PC-3 (cell line): Measurements from ENCODE around the gene NOSIP. TPM values are rescaled to one million over a fixed set of nuclear protein-coding genes. Genes with fewer than 3 reads are reported as not detected.

Experiments used
- ATAC-seq: fragments of 200-7000 bp; cut with Tn5 transposase; 2 replicates; pipeline ENCODE4 v1.9.1; 2020; ENCODE audit warnings: mild to moderate bottlenecking, moderate library complexity
- BruUV-seq: library from RNA; stranded (reverse); fragments of 400-500 nt; replicated peaks from 2 replicates; lab custom pipeline; 2021; lab: Mats Ljungman, UMichigan
- CTCF ChIA-PET: fragments of 300-600 bp; sonication (Branson Sonifier 250); formaldehyde crosslinking; loops from one replicate; lab custom pipeline; 2022; ENCODE audit warnings: antibody characterized with exemption; lab: Charles Lee
- POLR2A ChIA-PET: fragments of 300-600 bp; sonication (Branson Sonifier 250); formaldehyde crosslinking; loops from one replicate; lab custom pipeline; 2022; ENCODE audit warnings: antibody characterized with exemption; ENCODE audit not compliant: unreplicated experiment; lab: Charles Lee
- DNase-seq: peaks from one replicate; pipeline ENCODE4 v3.0.0-alpha.2; 2015
- H2AFZ ChIP-seq: fragments of 300-600 bp; sonication (generic); 2 replicates; pipeline ENCODE4 v1.6.0; 2016; ENCODE audit warnings: antibody characterized with exemption, low read length
- H3F3A ChIP-seq: fragments of 300-600 bp; sonication (generic); one replicate; pipeline ENCODE4 v1.6.0; 2017; ENCODE audit warnings: antibody characterized with exemption, low read length, control low read depth, mild to moderate bottlenecking; ENCODE audit not compliant: unreplicated experiment
- H3K27ac ChIP-seq: fragments of 300-600 bp; sonication (generic); 2 replicates; pipeline ENCODE4 v1.5.1; 2016; ENCODE audit warnings: mild to moderate bottlenecking, low read length
- H3K27me3 ChIP-seq: fragments of 300-600 bp; sonication (generic); 2 replicates; pipeline ENCODE4 v1.6.1; 2016; ENCODE audit warnings: low read length, mixed read lengths
- H3K36me3 ChIP-seq: fragments of 300-600 bp; sonication (generic); 2 replicates; pipeline ENCODE4 v1.6.1; 2016; ENCODE audit warnings: low read depth, mixed run types, low read length, mixed read lengths
- H3K4me1 ChIP-seq: fragments of 300-600 bp; sonication (generic); 2 replicates; pipeline ENCODE4 v1.5.1; 2016; ENCODE audit warnings: low read length; ENCODE audit not compliant: insufficient read depth
- H3K4me2 ChIP-seq: fragments of 300-600 bp; sonication (generic); 2 replicates; pipeline ENCODE4 v1.6.0; 2016; ENCODE audit warnings: low read length
- H3K4me3 ChIP-seq: fragments of 300-600 bp; sonication (generic); 2 replicates; pipeline ENCODE4 v1.5.1; 2016; ENCODE audit warnings: mild to moderate bottlenecking, low read length, mixed read lengths
- H3K79me2 ChIP-seq: fragments of 300-600 bp; sonication (generic); 2 replicates; pipeline ENCODE4 v1.6.1; 2017; ENCODE audit warnings: low read length, mixed read lengths
- H3K9ac ChIP-seq: fragments of 300-600 bp; sonication (generic); 2 replicates; pipeline ENCODE4 v1.6.0; 2016; ENCODE audit warnings: mild to moderate bottlenecking, low read length
- H3K9me2 ChIP-seq: fragments of 300-600 bp; sonication (generic); replicated peaks from 2 replicates; pipeline ENCODE4 v1.6.1; 2016; ENCODE audit warnings: mixed run types, low read length, mixed read lengths
- H3K9me3 ChIP-seq: fragments of 300-600 bp; sonication (generic); 2 replicates; pipeline ENCODE4 v1.6.1; 2016; ENCODE audit warnings: low read length, mixed read lengths
- H4K20me1 ChIP-seq: fragments of 300-600 bp; sonication (generic); 2 replicates; pipeline ENCODE4 v1.6.1; 2016; ENCODE audit warnings: low read length, mixed read lengths
- EZH2 ChIP-seq: fragments of 300-600 bp; sonication (generic); IDR thresholded peaks from one replicate; pipeline ENCODE4 v1.6.1; 2017; ENCODE audit warnings: antibody characterized with exemption, mild to moderate bottlenecking, low read length; ENCODE audit not compliant: unreplicated experiment
- EZH2phosphoT487 ChIP-seq: fragments of 300-600 bp; sonication (generic); IDR thresholded peaks from 2 replicates; pipeline ENCODE4 v1.6.1; 2018; ENCODE audit warnings: mild to moderate bottlenecking, antibody characterized with exemption, low read length, borderline replicate concordance
- intact Hi-C: fragments of 100-400 bp; cut with micrococcal nuclease; formaldehyde crosslinking; loops from 2 replicates; pipeline ENCODE4 v1.9.0; 2023
- total RNA-seq: library from RNA; depleted of rRNA; stranded (reverse); fragments of >200 nt; gene quantifications from 2 replicates; pipeline ENCODE4 v1.2.3, GENCODE V29; 2014
- TF ChIP-seq, protein P1 (sequence below): fragments of 300-600 bp; sonication (generic); conservative IDR thresholded peaks from 2 replicates; pipeline ENCODE4 v1.5.1; 2017; ENCODE audit warnings: antibody characterized with exemption, low read depth, mild to moderate bottlenecking, low read length

Gene NOSIP
- total RNA-seq, 1 experiment from 2014 or later = 195 TPM

GRCh38 chr19:49595819-49596404 is 15.6 kb upstream of the NOSIP start:
- BruUV-seq = TSS peak; percentile 7

GRCh38 chr19:49594993-49595818 is 14.8 kb upstream of the NOSIP start:
- H3K79me2 ChIP-seq = peaks cover 71% of the 10 kb centered on the region
- H3K4me3 ChIP-seq = no peak overlapping the region
- intact Hi-C loops = no loop called here
- H3F3A ChIP-seq = no peaks in the 10 kb centered on the region
- POLR2A ChIA-PET = no interaction called here
- H4K20me1 ChIP-seq = peaks cover 12% of the 10 kb centered on the region
- no TSS peak for BruUV-seq
- no peak overlapping the region for H2AFZ ChIP-seq
- no peak overlapping the region for H3K4me2 ChIP-seq
- no peak overlapping the region for H3K9ac ChIP-seq
- H3K4me1 ChIP-seq = peaks cover 7% of the 10 kb centered on the region; the same call in 1 of the 2 replicates
- no peaks in the 10 kb centered on the region for H3K9me2 ChIP-seq
- DNase-seq (no peak), ATAC-seq (no peak)
- no peaks in the 10 kb centered on the region for H3K9me3 ChIP-seq
- H3K36me3 ChIP-seq = peaks cover 46% of the 10 kb centered on the region
- no peaks in the 10 kb centered on the region for H3K27me3 ChIP-seq
- H3K27ac ChIP-seq = no peak overlapping the region
- TF ChIP-seq, protein P1, sequence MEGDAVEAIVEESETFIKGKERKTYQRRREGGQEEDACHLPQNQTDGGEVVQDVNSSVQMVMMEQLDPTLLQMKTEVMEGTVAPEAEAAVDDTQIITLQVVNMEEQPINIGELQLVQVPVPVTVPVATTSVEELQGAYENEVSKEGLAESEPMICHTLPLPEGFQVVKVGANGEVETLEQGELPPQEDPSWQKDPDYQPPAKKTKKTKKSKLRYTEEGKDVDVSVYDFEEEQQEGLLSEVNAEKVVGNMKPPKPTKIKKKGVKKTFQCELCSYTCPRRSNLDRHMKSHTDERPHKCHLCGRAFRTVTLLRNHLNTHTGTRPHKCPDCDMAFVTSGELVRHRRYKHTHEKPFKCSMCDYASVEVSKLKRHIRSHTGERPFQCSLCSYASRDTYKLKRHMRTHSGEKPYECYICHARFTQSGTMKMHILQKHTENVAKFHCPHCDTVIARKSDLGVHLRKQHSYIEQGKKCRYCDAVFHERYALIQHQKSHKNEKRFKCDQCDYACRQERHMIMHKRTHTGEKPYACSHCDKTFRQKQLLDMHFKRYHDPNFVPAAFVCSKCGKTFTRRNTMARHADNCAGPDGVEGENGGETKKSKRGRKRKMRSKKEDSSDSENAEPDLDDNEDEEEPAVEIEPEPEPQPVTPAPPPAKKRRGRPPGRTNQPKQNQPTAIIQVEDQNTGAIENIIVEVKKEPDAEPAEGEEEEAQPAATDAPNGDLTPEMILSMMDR = no peak
- TF ChIP-seq EZH2phosphoT487 (no peak), EZH2 (no peak)
- CTCF ChIA-PET = no interaction called here

More at GRCh38 chr19:49595819-49596404, 15.6 kb upstream of the NOSIP start:
- no peaks in the 10 kb centered on the region for H3K9me2 ChIP-seq
- H3K4me2 ChIP-seq = no peak overlapping the region
- intact Hi-C loops = no loop called here
- H3K27ac ChIP-seq = no peak overlapping the region
- TF ChIP-seq EZH2phosphoT487 = no peak
- TF ChIP-seq EZH2 = no peak
- TF ChIP-seq, protein P1 = no peak
- POLR2A ChIA-PET = interaction anchor here (0.7 kb wide), 1 partner anchor 68 kb away, joined by 5 read pairs; no protein-coding TSS in a partner anchor
- no peak overlapping the region for H3K4me3 ChIP-seq
- no peaks in the 10 kb centered on the region for H3K9me3 ChIP-seq
- H3K9ac ChIP-seq = no peak overlapping the region
- H4K20me1 ChIP-seq = peaks cover 12% of the 10 kb centered on the region
- no peak for DNase-seq
- ATAC-seq = no peak
- no peak overlapping the region for H2AFZ ChIP-seq
- CTCF ChIA-PET = no interaction called here
- peaks cover 7% of the 10 kb centered on the region; the same call in 1 of the 2 replicates for H3K4me1 ChIP-seq
- H3K36me3 ChIP-seq = peaks cover 50% of the 10 kb centered on the region
- H3K79me2 ChIP-seq = peaks cover 64% of the 10 kb centered on the region
- no peaks in the 10 kb centered on the region for H3F3A ChIP-seq
- no peaks in the 10 kb centered on the region for H3K27me3 ChIP-seq
